K562 (cell line): ENCODE measurements around the gene LHPP. TPM values are rescaled to one million over a fixed set of nuclear protein-coding genes. Genes with fewer than 3 reads are reported as not detected.
A peak's percentile ranks its signal among the peaks of the same experiment; 100 is the strongest.

ENCODE experiments used
- ATAC-seq: fragments of 200-7000 bp; cut with Tn5 transposase; 3 replicates; pipeline ENCODE4 v1.9.1; 2020; ENCODE audit warnings: moderate library complexity
- BruUV-seq: library from RNA; stranded (reverse); fragments of 400-500 nt; replicated peaks from 2 replicates; lab custom pipeline; 2021; lab: Mats Ljungman, UMichigan
- CTCF ChIA-PET: fragments of 300-600 bp; formaldehyde crosslinking; extraction: SDS; loops from one replicate; lab custom pipeline; 2021; ENCODE audit warnings: low intra/inter-chr PET ratio; lab: Yijun Ruan, JAX
- POLR2A ChIA-PET: fragments of 300-600, 350-650 bp; sonication (Branson Sonifier 250); formaldehyde crosslinking; extraction: SDS; loops from one replicate; lab custom pipeline; 2021; ENCODE audit warnings: antibody characterized with exemption, inconsistent platforms; lab: Yijun Ruan, JAX
- DNase-seq, 4 experiments: peaks; one replicate each; pipeline versions ENCODE4 v3.0.0 to v3.0.0-alpha.2; 2011 to 2018; ENCODE audit warnings: low spot score in 3 of 4, mixed read lengths in 3 of 4; ENCODE audit errors: extremely low read depth in 1 of 4
- FAIRE-seq: peaks from 2 replicates; lab custom pipeline; 2011; peaks lifted over from hg19 to GRCh38; lab: Jason Lieb, UNC
- H2AFZ ChIP-seq: 2 replicates; pipeline ENCODE4 v1.6.0; 2011; ENCODE audit warnings: low read depth, low read length, control low read depth, inconsistent platforms
- H3K27ac ChIP-seq: fragments of 200-600 bp; 3 replicates; pipeline ENCODE4 v1.8.0; 2011; ENCODE audit warnings: low read depth, mild to moderate bottlenecking, control low read depth, inconsistent platforms, low read length, moderate library complexity, mixed read lengths; ENCODE audit errors: extremely low read depth
- H3K27me3 ChIP-seq, 2 experiments: fragments of 300-600 bp in 1 of 2; 2 replicates in 1 of 2; 3 replicates in 1 of 2; pipeline versions ENCODE4 v1.6.0 to v1.8.0; 2011; ENCODE audit warnings: inconsistent platforms in 2 of 2, low read length in 2 of 2, mild to moderate bottlenecking in 1 of 2, mixed read lengths in 1 of 2, moderate library complexity in 1 of 2; ENCODE audit not compliant: control insufficient read depth in 2 of 2, insufficient read depth in 2 of 2
- H3K36me3 ChIP-seq: fragments of 300-600 bp; 3 replicates; pipeline ENCODE4 v1.8.0; 2011; ENCODE audit warnings: mild to moderate bottlenecking, low read length, inconsistent platforms; ENCODE audit not compliant: control insufficient read depth, insufficient read depth
- H3K4me1 ChIP-seq, 2 experiments: fragments of 200-600 bp in 1 of 2; replicated peaks in 1 of 2; 2 replicates in 1 of 2; 3 replicates in 1 of 2; pipeline versions ENCODE4 v1.5.1 to v1.8.0; 2011; ENCODE audit warnings: inconsistent platforms in 2 of 2, low read length in 2 of 2, mild to moderate bottlenecking in 1 of 2, mixed read lengths in 1 of 2, moderate library complexity in 1 of 2; ENCODE audit not compliant: control insufficient read depth in 2 of 2, insufficient read depth in 2 of 2
- H3K4me2 ChIP-seq: 2 replicates; pipeline ENCODE4 v1.6.1; 2011; ENCODE audit warnings: low read length, control low read depth, inconsistent platforms, mixed read lengths; ENCODE audit not compliant: insufficient read depth
- H3K4me3 ChIP-seq: fragments of 200-600 bp; sonication (generic), shearing (Covaris generic); 2 replicates; pipeline ENCODE4 v1.5.1; 2016; ENCODE audit warnings: control low read depth, inconsistent platforms
- H3K79me2 ChIP-seq: fragments of 200-600 bp; 3 replicates; pipeline ENCODE4 v1.8.0; 2011; ENCODE audit warnings: low read length, inconsistent platforms; ENCODE audit not compliant: control insufficient read depth, insufficient read depth
- H3K9ac ChIP-seq, 2 experiments: 2 replicates each; pipeline versions ENCODE4 v1.6.0 to v1.6.1; 2011; ENCODE audit warnings: low read depth in 2 of 2, low read length in 2 of 2, control low read depth in 1 of 2, inconsistent platforms in 1 of 2, mild to moderate bottlenecking in 1 of 2, mixed read lengths in 1 of 2; ENCODE audit not compliant: insufficient read depth in 1 of 2
- H3K9me1 ChIP-seq: one replicate; pipeline ENCODE4 v1.6.0; 2011; ENCODE audit warnings: inconsistent platforms, mild to moderate bottlenecking, low read length, moderate library complexity; ENCODE audit not compliant: control insufficient read depth, insufficient read depth
- H3K9me3 ChIP-seq: replicated peaks from 2 replicates; pipeline ENCODE4 v1.5.1; 2011; ENCODE audit warnings: low read depth, low read length, inconsistent platforms; ENCODE audit not compliant: control insufficient read depth, insufficient read depth
- H4K20me1 ChIP-seq: replicated peaks from 2 replicates; pipeline ENCODE4 v1.6.1; 2011; ENCODE audit warnings: low read length, inconsistent platforms, mixed read lengths; ENCODE audit not compliant: control insufficient read depth, insufficient read depth
- FOXM1 ChIP-seq, 2 experiments: fragments of 450-650 bp in 1 of 2; sonication (generic) in 1 of 2; formaldehyde crosslinking in 1 of 2; IDR thresholded peaks; 2 replicates each; pipeline versions ENCODE4 v1.6.1 to v1.9.0; 2017 to 2022; ENCODE audit warnings: low read depth in 2 of 2, mild to moderate bottlenecking in 2 of 2, missing genetic modification reagents in 1 of 2, moderate library complexity in 1 of 2
- LCOR ChIP-seq: sonication (generic); formaldehyde crosslinking; IDR thresholded peaks from 2 replicates; pipeline ENCODE4 v1.8.0; 2022; ENCODE audit warnings: mild to moderate bottlenecking, missing genetic modification reagents
- SMAD1 ChIP-seq: fragments of 150-350 bp; IDR thresholded peaks from 2 replicates; pipeline ENCODE4 v1.6.1; 2014; ENCODE audit warnings: low read length, low read depth; ENCODE audit not compliant: partially characterized antibody
- SOX6 ChIP-seq: fragments of 450-650 bp; IDR thresholded peaks from 2 replicates; pipeline ENCODE4 v1.6.1; 2014; ENCODE audit warnings: mild to moderate bottlenecking
- WGBS: fragments of 100-300 bp; shearing (Covaris generic); methylation state at CpG from one replicate; pipeline ENCODE4 v1.1.6; 2016; ENCODE audit warnings: low coverage, mixed read lengths; ENCODE audit not compliant: insufficient coverage; ENCODE audit errors: missing lambda C conversion rate; 5-methylcytosine and 5-hydroxymethylcytosine counted together
- in situ Hi-C: fragments of 300-500 bp; cut with MboI; formaldehyde crosslinking; loops from 4 replicates; pipeline ENCODE4 v1.15.0; 2018; ENCODE audit warnings: inconsistent platforms, mixed read lengths
- intact Hi-C: fragments of 100-400 bp; cut with micrococcal nuclease; formaldehyde crosslinking; loops from 2 replicates; pipeline ENCODE4 v1.14.2; 2022
- polyA plus RNA-seq, 8 experiments: library from polyadenylated mRNA; depleted of rRNA in 4 of 8; stranded (reverse) in 5 of 8; unstranded in 3 of 8; fragments of >200 nt; fragmentation: Nextera tagmentation in 2 of 8; fragmentation: Illumina TruSeq in 1 of 8; extraction: Ambion mirVana in 2 of 8; extraction: Trizol in 1 of 8; gene quantifications; 2 replicates each; pipeline versions ENCODE4 v1.2.1 to v1.2.3, GENCODE V29; 2011 to 2014; ENCODE audit warnings: inconsistent platforms in 1 of 8, missing spikeins in 1 of 8
- total RNA-seq, 7 experiments: library from RNA; depleted of rRNA in 6 of 7; stranded (reverse); fragments of >200 nt in 6 of 7; fragmentation: Illumina TruSeq in 2 of 7; extraction: Trizol in 2 of 7; gene quantifications; 2 replicates each; pipeline versions ENCODE4 v1.2.1 to v1.2.3, GENCODE V29; 2011 to 2021; ENCODE audit warnings: low replicate concordance in 1 of 7

Gene LHPP
- total and polyA plus RNA-seq, 9 of the 15 experiments (the other 6 are each of a cell fraction or from before 2014, with no cell fraction given) = 0.34 to 7.4 (median 3.0) TPM

GRCh38 chr10:124639206-124639605, 177.6 kb downstream of the LHPP start (continued):
- TF ChIP-seq SMAD1 (no peak), SOX6 (no peak), LCOR (CRISPR knock-in tag) (no peak)

DNA sequence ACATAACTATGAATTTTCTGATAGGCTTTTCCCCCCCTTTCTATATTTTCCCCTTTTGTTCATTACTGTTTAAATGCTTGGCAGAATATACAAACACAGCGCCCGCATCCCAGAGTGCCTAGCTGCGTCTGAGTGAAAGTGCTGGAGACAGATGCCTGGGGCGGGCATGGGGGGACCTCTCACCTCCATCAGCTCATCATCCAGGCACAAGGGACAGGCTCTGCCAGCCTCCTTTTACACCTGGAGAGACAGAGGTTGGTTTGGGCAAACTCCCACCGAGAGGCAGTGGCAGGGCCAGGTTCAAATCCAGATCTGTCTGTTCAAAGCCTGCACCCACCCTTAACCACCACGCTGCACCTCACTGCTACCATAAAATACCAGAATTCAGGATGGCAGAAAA, 178.0 kb downstream of the LHPP start:
- Histone ChIP-seq H3K36me3 (peaks cover 6% of the 10 kb centered on the region; the same call in 1 of the 3 replicates), H3K79me2 (peaks cover 9% of the 10 kb centered on the region; the same call in 2 of the 3 replicates), H3K27me3 (no peaks in the 10 kb centered on the region), H3K4me2 (no peak overlapping the region), H3K9me3 (no peaks in the 10 kb centered on the region), H3K9me1 (no peaks in the 10 kb centered on the region), H3K27ac (no peak overlapping the region), H3K9ac (0 out of 4 replicates have a peak overlapping the region, but pooled peaks of 1 of the 2 experiments have one; percentile 14), H4K20me1 (peaks cover 4% of the 10 kb centered on the region; the same call in 1 of the 2 replicates), H3K4me1 (peaks cover 21 to 45% of the 10 kb centered on the region in 2 experiments), H2AFZ (no peak overlapping the region), H3K4me3 (no peak overlapping the region)
- no peak for DNase-seq
- no peak for ATAC-seq
- in situ Hi-C loops (no loop called here), intact Hi-C loops (no loop called here)
- no peak for TF ChIP-seq FOXM1 (IDR thresholded peaks at IDR 0.05; ENCODE audit: low read depth)
- no peak for TF ChIP-seq FOXM1 (CRISPR knock-in tag; IDR thresholded peaks at IDR 0.05; ENCODE audit: low read depth)
- no peak for FAIRE-seq
- WGBS = 88% methylated on average over 6 of the region's 6 CpGs
- POLR2A ChIA-PET = interaction anchor here (0.6 kb wide), 1 partner anchor 29 kb away, joined by 3 read pairs; no protein-coding TSS in a partner anchor
- CTCF ChIA-PET = no interaction called here
- no TSS peak for BruUV-seq
